ENCODE results near the gene LIPE. TPM values are rescaled to one million over a fixed set of nuclear protein-coding genes. Genes with fewer than 3 reads are reported as not detected.
A peak's percentile ranks its signal among the peaks of the same experiment; 100 is the strongest.

The LIPE gene, protein sequence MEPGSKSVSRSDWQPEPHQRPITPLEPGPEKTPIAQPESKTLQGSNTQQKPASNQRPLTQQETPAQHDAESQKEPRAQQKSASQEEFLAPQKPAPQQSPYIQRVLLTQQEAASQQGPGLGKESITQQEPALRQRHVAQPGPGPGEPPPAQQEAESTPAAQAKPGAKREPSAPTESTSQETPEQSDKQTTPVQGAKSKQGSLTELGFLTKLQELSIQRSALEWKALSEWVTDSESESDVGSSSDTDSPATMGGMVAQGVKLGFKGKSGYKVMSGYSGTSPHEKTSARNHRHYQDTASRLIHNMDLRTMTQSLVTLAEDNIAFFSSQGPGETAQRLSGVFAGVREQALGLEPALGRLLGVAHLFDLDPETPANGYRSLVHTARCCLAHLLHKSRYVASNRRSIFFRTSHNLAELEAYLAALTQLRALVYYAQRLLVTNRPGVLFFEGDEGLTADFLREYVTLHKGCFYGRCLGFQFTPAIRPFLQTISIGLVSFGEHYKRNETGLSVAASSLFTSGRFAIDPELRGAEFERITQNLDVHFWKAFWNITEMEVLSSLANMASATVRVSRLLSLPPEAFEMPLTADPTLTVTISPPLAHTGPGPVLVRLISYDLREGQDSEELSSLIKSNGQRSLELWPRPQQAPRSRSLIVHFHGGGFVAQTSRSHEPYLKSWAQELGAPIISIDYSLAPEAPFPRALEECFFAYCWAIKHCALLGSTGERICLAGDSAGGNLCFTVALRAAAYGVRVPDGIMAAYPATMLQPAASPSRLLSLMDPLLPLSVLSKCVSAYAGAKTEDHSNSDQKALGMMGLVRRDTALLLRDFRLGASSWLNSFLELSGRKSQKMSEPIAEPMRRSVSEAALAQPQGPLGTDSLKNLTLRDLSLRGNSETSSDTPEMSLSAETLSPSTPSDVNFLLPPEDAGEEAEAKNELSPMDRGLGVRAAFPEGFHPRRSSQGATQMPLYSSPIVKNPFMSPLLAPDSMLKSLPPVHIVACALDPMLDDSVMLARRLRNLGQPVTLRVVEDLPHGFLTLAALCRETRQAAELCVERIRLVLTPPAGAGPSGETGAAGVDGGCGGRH
- 1 to 10 TPM; 1.9 to 3.9 (median 2.3) TPM for polyA plus RNA-seq

DNA sequence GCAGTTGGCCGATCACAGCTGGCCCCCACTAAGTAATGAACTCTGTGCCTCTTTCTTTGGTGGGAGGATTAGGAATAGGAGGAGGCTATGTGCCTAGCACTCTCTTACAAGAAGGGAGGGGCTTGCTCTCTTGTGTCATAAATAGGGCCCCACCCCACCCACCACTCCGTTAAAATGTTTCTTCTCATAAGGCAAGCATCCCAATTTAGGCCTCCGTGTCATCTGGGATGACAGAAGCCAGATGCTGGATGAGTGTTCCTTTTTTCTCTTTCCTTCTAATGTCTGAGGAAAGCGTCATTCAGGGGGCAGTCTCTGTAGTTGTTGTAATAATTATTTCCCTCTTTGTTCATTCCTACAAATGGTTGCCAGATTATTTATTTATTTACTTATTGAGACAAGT lies at the start of gene LIPE:
Gene LIPE (minus strand): TSS at position 76 of the 400 bp plus-strand sequence. CDS start 239 bp downstream, outside the sequence.
- H3K9me3 Mint-ChIP-seq = no peaks in the 10 kb centered on the region
- peaks cover 0 to 4% (median 2%) of the 10 kb centered on the region in 3 donors for H3K27me3 Mint-ChIP-seq (ENCODE audit: low read depth in 3 of 3)
- H3K4me1 Mint-ChIP-seq = peaks cover 17 to 22% of the 10 kb centered on the region in 2 donors
- no peak within 1 kb of the TSS for H3K27ac Mint-ChIP-seq
- H3K4me3 Mint-ChIP-seq = no peak within 1 kb of the TSS
- no peaks in the 10 kb centered on the region for H3K36me3 Mint-ChIP-seq
- DNase-seq = no peak

- no peak for DNase-seq
- no peaks in the 10 kb centered on the region for H3K36me3 Mint-ChIP-seq
- peaks cover 0 to 2% (median 0%) of the 10 kb centered on the region in 3 donors for H3K27me3 Mint-ChIP-seq (ENCODE audit: low read depth in 3 of 3)
- no peak overlapping the region for H3K4me3 Mint-ChIP-seq
- no peaks in the 10 kb centered on the region for H3K4me1 Mint-ChIP-seq
- no peak overlapping the region for H3K27ac Mint-ChIP-seq
- H3K9me3 Mint-ChIP-seq = no peaks in the 10 kb centered on the region
These were observed 48.2 kb upstream of the LIPE start for GRCh38 chr19:42475366-42475765.

DNA sequence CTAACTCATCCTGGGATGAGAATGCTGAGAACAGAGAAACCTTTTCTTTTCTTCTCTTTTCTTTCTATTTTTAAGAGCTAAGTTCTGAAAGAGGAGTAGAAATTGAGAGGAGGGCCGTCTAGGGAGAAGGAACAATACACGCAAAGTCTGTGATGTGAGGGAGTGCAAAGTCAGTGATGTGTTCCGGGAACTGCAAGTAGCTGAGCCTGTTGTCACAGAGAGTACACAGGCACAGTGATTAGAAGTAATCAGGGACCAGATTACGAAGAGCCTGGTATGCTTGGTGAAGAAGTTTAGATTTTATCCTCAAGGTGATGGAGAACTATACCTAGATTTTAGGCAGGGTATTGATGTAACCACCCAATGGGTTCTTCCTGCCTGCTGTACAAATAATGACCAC lies 47.6 kb upstream of the LIPE start:
- Mint-ChIP-seq H3K9me3 (no peaks in the 10 kb centered on the region), H3K36me3 (no peaks in the 10 kb centered on the region), H3K4me1 (peaks cover 3% of the 10 kb centered on the region in 2 donors), H3K27ac (no peak overlapping the region), H3K4me3 (no peak overlapping the region), H3K27me3 (ENCODE audit: low read depth in 3 of 3) (peaks cover 0 to 2% (median 0%) of the 10 kb centered on the region in 3 donors)
- no peak for DNase-seq

DNA sequence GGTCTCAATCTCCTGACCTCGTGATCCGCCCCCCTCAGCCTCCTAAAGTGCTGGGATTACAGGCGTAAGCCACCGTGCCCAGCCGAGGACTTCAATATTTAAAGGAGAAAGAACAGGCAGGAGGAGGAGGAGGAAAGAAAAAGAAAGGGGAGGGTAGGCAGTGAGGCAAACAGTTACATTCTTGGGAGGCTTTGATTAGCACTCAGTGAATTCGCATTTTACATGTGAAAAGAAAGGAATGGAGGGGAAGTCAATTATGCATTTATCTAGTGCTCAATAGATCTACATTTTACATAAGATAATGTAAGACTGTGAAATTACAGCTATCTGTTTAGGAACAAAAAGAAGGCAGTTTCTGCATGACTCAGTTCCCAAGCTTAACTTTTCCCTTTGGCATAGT lies 46.5 kb upstream of the LIPE start:
- H3K4me3 Mint-ChIP-seq = no peak overlapping the region
- H3K4me1 Mint-ChIP-seq = peaks cover 5% of the 10 kb centered on the region in 2 donors
- H3K27ac Mint-ChIP-seq = no peak overlapping the region
- H3K27me3 Mint-ChIP-seq (ENCODE audit: low read depth in 3 of 3) = peaks cover 0 to 2% (median 0%) of the 10 kb centered on the region in 3 donors
- DNase-seq = no peak
- H3K9me3 Mint-ChIP-seq = no peaks in the 10 kb centered on the region
- no peaks in the 10 kb centered on the region for H3K36me3 Mint-ChIP-seq

- Mint-ChIP-seq H3K27ac (no peak overlapping the region), H3K4me3 (no peak overlapping the region), H3K9me3 (no peaks in the 10 kb centered on the region), H3K4me1 (peaks cover 5% of the 10 kb centered on the region in 2 donors), H3K27me3 (ENCODE audit: low read depth in 3 of 3) (peaks cover 0 to 2% (median 0%) of the 10 kb centered on the region in 3 donors), H3K36me3 (no peaks in the 10 kb centered on the region)
- DNase-seq = no peak
These were observed 45.4 kb upstream of the LIPE start for GRCh38 chr19:42472402-42473147.

DNA sequence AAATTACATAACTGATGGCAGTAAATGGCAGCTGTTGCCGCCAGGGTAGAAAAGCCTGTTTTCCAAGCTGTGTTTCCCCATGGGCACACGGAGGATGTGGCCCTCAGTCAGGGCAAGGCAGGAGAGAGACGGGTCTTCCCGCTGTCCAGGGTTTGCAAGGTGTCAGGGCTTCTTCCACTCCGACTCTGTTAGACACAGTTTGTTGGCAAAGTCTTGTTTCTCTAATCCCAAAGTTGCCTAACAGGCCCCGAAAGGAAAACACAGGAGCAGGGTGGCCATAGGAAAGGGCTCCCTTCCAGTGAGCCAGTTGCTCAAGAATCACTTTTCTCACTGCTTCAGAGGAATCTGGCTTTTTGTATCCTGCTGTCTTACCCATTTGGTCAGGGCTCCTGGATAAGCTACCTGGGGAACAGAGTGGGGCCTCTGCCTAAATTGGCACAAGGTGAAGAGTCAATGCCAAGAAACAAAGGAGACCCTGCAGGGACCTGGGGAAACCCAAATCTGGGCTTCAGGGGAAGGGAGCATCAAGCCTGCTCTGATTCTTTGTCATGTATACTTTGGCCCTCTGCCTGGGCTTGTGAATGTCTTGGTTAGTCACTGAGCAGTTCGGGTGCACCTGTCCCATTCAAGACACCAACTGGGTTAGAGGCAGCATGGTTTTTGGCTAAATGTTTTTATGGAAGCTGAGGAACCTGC lies 44.5 kb upstream of the LIPE start:
- no peaks in the 10 kb centered on the region for H3K9me3 Mint-ChIP-seq
- H3K4me3 Mint-ChIP-seq = no peak overlapping the region

DNA sequence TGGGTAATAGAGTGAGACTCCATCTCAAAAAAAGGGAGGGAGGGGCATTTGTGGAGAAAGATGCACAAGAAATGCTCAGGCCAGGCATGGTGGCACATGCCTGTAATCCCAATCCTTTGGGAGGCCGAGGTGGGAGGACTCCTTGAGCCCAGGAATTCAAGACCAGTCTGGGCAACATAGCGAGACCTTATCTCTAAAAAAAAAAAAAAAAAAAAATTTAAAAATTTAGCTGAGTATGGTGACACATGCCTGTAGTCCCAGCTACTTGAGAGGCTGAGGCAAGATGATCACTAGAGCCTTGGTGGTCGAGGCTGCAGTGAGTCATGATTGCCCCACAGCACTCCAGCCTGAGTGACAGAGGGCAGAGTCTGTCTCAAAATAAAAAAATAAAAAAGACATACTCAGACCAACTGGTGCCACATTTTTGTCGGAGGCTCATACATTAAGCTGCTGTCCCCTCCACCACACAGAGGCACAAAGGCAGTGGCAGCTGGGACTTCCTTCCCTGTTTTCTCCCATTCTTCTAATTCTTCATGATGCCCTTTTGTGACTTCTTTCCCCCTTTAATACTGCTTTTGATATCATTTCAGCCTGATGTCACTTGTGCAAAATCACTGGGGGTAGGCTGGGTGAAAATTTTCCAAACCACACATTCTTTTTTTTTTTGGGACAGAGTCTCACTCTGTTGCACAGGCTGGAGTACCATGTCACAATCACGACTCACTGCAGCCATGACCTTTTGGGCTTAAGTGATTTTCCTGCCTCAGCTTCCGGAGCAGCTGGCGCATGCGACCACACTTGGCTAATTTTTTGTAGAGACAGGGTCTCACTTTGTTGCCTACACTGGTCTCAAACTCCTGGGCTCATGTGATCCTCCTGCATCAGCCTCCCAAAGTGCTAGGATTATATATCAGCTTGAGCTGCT lies 42.4 kb upstream of the LIPE start:
- H3K9me3 Mint-ChIP-seq = no peaks in the 10 kb centered on the region
- H3K36me3 Mint-ChIP-seq = no peaks in the 10 kb centered on the region
- peak overlapping the region in 1 of 5 donors; percentile 36 for H3K4me3 Mint-ChIP-seq
- H3K4me1 Mint-ChIP-seq = peaks cover 5% of the 10 kb centered on the region in 2 donors
- peaks cover 0 to 2% (median 0%) of the 10 kb centered on the region in 3 donors for H3K27me3 Mint-ChIP-seq (ENCODE audit: low read depth in 3 of 3)
- H3K27ac Mint-ChIP-seq = no peak overlapping the region
- DNase-seq = no peak

More for the DNA sequence above, 44.5 kb upstream of the LIPE start:
- H3K27ac Mint-ChIP-seq = no peak overlapping the region
- DNase-seq = no peak
- peaks cover 0 to 2% (median 0%) of the 10 kb centered on the region in 3 donors for H3K27me3 Mint-ChIP-seq (ENCODE audit: low read depth in 3 of 3)
- no peaks in the 10 kb centered on the region for H3K36me3 Mint-ChIP-seq
- H3K4me1 Mint-ChIP-seq = peaks cover 5% of the 10 kb centered on the region in 2 donors

DNA sequence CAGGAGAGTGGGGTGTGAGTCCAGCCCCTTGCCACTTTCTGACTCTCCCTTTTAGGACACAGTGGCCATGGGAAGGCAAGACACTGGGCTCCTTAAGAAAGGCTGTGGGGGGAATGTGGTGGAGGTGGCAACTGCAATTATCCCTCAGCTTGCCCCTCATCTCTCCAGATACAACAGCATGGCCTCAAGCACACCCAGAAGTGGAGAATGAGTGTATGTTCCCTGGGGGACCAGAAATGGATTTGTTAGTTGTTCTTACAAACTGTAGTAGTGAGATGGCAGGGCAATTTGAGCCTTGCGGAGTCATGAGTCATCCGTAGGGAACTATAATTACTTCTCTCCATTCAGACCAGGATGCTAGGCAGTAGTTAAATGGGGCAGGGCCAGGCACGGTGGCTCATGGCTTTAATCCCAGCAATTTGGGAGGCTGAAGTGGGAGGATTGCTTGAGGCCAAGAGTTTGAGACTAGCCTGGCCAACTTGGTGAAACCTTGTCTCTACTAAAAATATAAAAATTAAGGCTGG lies 41.1 kb upstream of the LIPE start:
- no peaks in the 10 kb centered on the region for H3K36me3 Mint-ChIP-seq
- H3K4me1 Mint-ChIP-seq = peaks cover 5% of the 10 kb centered on the region in 2 donors
- no peaks in the 10 kb centered on the region for H3K9me3 Mint-ChIP-seq
- no peak overlapping the region for H3K27ac Mint-ChIP-seq
- no peak overlapping the region for H3K4me3 Mint-ChIP-seq
- no peak for DNase-seq
- H3K27me3 Mint-ChIP-seq (ENCODE audit: low read depth in 3 of 3) = no peaks in the 10 kb centered on the region

- DNase-seq = no peak
- Mint-ChIP-seq H3K4me3 (no peak overlapping the region), H3K27ac (no peak overlapping the region), H3K27me3 (ENCODE audit: low read depth in 3 of 3) (no peaks in the 10 kb centered on the region), H3K36me3 (no peaks in the 10 kb centered on the region), H3K9me3 (no peaks in the 10 kb centered on the region), H3K4me1 (peaks cover 5% of the 10 kb centered on the region in 2 donors)
These were observed 40.1 kb upstream of the LIPE start for GRCh38 chr19:42467183-42467760.

DNA sequence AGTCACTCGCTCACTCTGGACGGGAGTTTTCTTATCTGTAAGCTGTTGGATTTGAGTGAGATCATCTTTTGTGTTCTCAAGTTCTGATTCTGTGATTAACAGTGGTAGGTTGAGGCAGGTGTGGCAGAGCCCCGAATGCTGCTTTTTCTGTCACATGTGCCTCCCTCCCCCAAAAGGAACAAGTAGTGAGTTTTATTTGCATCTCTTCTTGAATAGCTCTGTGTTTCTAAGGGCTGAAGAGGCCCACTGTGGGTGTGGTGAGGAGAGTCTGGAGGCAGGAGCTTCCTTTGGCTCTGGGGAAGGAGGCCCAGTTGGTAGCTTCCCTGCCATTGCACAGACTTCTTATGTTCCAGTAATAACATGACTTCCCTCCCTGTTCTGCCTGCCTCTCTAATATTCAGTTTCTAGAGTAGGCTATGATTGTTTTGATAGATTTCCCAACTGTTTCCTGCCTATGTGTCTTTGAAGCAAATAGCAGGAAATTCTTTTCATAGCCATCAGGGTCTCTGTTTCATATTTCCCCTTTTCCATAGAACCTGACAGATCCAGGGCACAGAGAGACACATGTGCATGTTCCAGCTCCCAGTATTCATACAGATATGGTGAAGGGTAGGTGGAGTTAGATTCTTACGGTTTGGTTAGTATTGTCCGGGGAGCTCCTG lies 39.5 kb upstream of the LIPE start:
- DNase-seq = no peak
- Mint-ChIP-seq H3K27me3 (ENCODE audit: low read depth in 3 of 3) (no peaks in the 10 kb centered on the region), H3K36me3 (no peaks in the 10 kb centered on the region), H3K4me1 (peaks cover 5% of the 10 kb centered on the region in 2 donors), H3K27ac (peak overlapping the region in 1 of 6 donors; percentile 28), H3K9me3 (no peaks in the 10 kb centered on the region), H3K4me3 (no peak overlapping the region)

GRCh38 chr19:42465827-42466280 lies 38.7 kb upstream of the LIPE start:
- no peak for DNase-seq
- Mint-ChIP-seq H3K9me3 (no peaks in the 10 kb centered on the region), H3K27me3 (ENCODE audit: low read depth in 3 of 3) (no peaks in the 10 kb centered on the region), H3K4me3 (no peak overlapping the region), H3K4me1 (peaks cover 5% of the 10 kb centered on the region in 2 donors), H3K36me3 (no peaks in the 10 kb centered on the region), H3K27ac (no peak overlapping the region)
